Hematopoietic multipotent progenitor cell treated with erythropoietin and hydrocortisone succinate and interleukin-3 and kit ligand, for 8 days (in vitro differentiated cells): ENCODE results near the gene BFSP2.

Experiments used
- DNase-seq: peaks from one replicate; pipeline ENCODE4 v3.0.0-alpha.2; 2015

BFSP2 gene, protein sequence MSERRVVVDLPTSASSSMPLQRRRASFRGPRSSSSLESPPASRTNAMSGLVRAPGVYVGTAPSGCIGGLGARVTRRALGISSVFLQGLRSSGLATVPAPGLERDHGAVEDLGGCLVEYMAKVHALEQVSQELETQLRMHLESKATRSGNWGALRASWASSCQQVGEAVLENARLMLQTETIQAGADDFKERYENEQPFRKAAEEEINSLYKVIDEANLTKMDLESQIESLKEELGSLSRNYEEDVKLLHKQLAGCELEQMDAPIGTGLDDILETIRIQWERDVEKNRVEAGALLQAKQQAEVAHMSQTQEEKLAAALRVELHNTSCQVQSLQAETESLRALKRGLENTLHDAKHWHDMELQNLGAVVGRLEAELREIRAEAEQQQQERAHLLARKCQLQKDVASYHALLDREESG

DNA sequence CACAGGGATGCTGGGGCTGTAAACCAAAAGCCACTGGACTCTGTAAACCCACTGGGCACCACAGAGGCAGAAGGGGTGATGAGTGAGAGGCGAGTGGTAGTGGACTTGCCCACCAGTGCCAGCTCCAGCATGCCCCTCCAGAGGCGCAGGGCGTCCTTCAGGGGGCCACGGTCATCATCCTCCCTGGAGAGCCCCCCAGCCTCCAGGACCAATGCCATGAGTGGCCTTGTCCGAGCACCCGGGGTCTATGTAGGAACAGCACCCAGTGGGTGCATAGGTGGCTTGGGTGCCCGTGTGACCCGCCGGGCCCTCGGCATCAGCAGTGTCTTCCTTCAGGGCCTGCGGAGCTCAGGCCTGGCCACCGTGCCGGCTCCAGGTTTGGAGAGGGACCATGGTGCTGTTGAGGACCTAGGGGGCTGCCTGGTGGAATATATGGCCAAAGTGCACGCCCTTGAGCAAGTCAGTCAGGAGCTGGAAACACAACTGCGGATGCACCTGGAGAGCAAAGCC lies at the start of gene BFSP2:
Gene BFSP2, plus strand, starts transcription at position 51 of the 510 bp plus-strand sequence. Its CDS starts 28 bp downstream, at position 79.
- no peak for DNase-seq

DNA sequence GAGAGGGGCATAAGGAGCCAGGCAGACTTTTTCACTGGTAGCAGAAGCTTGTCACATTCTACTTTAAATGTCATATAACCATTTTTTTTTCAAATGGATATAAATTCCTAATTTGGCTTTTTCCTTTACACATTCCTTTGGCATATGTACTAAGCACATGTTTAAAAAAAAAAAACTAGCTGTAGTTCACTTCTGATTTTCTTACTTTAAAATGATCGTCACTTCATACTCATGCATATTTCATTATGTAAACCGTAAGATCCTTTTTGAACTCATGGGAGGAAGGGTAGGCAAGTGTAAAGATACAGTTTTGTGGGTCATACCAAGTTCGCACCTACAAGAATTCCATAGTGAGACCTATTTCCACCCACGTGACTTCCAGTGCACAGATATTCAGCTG lies 45.1 kb upstream of the BFSP2 start:
- DNase-seq: no peak

- no peak for DNase-seq
These were observed 39.4 kb upstream of the BFSP2 start for GRCh38 chr3:133360476-133360875.

GRCh38 chr3:133361011-133361410 lies 38.8 kb upstream of the BFSP2 start:
- no peak for DNase-seq

GRCh38 chr3:133361435-133361834 lies 38.4 kb upstream of the BFSP2 start:
- DNase-seq: no peak

DNA sequence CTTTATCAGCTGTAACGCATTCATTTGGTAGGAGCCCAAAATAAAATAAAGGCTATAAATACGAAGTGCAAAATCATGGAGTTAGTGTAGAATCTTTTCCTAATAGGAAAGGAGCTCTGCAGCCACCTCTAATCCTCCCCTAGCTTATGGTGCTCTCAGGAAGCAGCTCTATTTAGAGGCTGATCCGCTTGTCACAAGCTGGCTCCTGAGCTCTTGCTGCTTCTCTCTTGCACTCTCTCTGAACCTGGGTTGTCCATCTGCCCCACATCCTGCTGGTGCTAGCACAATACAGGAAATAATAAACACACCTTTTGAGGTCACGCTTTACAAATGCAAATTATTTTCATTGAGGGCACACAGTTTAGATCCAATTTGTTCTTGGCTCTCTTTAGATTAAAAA lies 37.3 kb upstream of the BFSP2 start:
- DNase-seq: no peak

GRCh38 chr3:133364704-133365103 lies 35.2 kb upstream of the BFSP2 start:
- no peak for DNase-seq

DNA sequence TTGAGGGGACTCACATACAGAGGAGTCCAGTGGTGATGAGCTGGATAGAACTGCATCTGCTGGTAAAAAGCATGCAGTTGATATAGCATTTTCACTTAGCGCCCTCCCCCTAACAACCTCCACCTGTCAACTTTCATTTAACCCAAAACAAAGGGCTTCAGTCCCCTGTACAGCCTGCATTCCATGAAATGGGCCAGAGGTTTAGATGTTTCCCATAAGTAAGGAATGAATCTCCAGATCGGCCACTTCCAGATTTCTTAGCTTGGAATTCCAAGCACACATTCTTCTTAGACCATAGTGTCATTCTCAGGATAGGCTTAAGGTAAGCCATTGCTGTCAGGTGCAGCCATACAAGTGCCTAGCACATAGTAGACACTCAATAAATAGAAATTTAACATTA lies 32.9 kb upstream of the BFSP2 start:
- no peak for DNase-seq

GRCh38 chr3:133367403-133367802 lies 32.5 kb upstream of the BFSP2 start:
- no peak for DNase-seq

DNA sequence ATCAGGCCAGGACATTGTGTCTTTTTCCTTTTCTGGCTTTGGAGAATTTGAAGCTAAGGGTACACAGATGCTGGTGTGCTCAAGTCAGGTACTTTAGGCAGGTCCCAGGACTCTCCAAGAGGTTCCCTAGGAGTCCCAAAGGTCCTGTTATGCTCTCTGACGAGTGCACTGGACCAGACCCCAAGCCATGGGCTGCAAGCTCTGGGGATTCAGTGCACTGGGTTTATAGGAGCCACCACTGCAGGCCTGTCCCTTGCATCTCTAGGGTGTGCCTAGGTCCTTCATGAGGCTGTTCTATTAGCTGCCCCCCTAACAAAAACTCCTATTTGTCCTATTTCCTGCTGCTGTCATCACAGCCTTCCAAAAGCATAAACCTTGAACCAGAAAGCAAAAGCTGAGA lies 31.9 kb upstream of the BFSP2 start:
- DNase-seq: no peak

DNA sequence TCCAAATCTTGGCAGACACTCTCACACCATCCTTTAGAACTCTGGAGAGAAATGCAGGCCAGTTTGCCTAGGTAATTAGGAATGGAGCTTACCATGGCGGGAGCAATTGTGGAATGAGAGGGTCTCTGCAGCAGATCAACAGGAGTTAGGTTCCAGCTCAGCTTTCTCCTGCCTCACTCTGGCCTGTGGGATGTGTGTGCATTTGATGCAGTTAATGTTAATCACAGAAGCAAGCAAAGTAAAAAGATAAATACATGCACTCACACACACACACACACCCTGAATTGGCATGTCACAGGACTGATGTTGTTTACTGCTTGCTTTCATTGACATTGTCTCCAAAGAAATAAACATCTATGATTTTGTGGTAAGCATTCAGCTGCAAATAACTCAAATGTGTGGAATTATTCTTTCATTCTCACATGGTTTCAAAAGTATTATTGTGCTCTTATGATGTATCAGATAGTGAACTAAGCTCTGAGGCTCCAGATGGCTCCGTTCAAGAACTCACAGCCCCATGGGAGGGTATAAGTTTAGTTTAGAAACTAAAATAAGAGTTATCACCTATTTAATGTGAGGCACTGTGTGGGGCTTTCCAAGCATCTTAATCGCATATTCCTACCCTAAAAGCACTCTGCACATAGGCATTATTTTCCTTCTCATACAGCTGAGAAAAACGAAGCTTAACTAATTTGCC lies 31.3 kb upstream of the BFSP2 start:
- DNase-seq: no peak

DNA sequence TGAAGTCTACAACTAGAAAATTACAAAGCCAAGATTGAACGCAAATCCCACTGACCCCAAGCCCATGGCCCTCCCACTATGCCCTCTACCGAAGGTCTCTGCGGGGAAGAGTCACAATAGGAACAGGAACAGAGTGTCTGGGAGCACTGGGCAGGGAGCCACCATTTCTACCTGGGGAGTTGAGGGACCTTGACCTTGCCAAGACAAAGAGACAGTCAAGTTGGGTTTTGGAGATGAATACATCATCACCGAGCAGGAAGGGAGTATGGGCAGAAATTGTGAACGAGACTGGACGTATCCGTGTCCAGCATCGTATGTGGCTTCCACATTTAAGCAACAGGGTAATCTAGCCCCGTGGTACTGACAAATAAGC lies 30.8 kb upstream of the BFSP2 start:
- no peak for DNase-seq

- DNase-seq: no peak
These were observed 28.7 kb upstream of the BFSP2 start for GRCh38 chr3:133371181-133371580.

DNA sequence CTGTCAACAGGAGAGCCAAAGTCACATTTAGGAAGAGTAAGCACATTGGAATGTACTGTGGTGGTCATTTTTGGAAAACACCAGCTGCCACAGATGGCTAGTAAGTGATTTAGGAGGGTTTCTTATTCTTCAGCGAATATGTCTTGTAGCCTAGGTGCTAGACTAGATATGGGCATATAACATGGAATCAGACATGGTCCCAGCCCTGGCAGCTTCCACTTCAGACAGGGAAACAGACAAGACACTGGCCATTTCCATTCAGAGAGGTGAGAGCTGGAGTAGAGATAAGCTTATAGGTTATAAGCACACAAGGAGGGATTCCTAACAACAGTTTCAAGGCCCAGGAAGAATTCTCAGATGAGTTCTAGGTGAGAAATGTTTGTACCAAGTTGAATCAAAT lies 28.2 kb upstream of the BFSP2 start:
- no peak for DNase-seq

DNA sequence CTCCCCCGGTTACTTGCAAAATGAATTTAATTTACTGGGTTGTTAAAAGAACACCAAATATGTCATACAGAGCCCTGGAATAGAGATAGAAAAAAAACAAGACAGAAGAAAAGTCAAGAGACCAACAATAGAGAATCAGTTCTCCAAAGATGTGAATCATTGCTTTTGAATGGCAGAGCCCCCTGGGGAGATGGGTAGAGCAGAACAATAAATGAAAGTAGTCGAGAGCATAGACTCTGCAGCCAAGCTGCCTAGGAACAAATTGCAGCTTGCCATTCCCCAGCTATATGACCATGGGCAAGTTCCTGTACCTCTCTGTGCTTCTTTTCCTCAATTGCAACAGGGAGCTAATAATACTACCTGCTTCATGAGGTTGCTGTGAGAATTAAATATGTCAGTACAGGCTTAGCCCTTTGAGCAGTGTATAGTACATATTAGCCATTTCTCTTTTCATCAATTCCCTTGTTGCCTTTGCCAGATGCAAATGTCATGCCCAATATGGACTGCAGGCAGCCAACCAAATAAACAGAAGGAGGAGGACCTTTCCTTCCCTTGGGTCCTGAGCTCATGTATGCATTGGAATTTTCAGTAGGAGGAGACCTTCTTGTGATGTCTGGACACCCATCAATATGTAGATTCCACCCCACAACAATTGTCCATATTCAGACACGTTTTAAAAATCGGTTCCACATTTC lies 25.0 kb upstream of the BFSP2 start:
- no peak for DNase-seq

- no peak for DNase-seq
These were observed 24.5 kb upstream of the BFSP2 start for GRCh38 chr3:133375403-133375745.

GRCh38 chr3:133376810-133377209 lies 23.0 kb upstream of the BFSP2 start:
- peak; percentile 5 for DNase-seq

DNA sequence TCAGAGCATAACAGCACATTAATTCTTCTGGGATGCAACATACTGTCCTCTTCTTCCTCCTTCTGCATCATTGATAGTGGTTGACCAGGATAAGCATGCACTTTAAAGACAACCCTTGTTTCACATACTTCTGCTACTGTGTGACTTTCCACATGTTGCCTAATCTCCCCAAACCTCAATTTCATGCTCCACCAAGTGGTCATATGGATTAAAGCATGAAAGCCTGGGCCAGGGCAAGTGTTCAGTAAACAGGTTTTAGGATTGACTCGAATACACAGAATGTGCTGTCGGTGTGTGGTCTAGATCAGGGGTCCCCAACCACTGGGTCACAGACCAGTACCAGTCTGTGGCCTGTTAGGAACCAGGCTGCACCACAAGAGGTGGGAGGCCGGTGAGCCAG lies 22.5 kb upstream of the BFSP2 start:
- peak; percentile 37 for DNase-seq

DNA sequence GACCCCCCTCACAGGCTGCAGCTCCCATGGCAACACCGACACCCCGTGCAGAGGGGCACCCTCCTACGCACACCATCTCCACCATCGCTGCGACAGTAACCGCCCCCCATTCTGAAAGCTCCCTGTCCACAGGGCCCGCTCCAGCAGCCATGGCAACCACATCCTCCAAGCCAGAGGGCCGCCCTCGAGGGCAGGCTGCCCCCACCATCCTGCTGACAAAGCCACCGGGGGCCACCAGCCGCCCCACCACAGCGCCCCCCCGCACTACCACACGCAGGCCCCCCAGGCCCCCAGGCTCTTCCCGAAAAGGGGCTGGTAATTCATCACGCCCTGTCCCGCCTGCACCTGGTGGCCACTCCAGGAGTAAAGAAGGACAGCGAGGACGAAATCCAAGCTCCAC lies 19.9 kb upstream of the BFSP2 start:
- DNase-seq: no peak

- DNase-seq: no peak
These were observed 19.2 kb upstream of the BFSP2 start for GRCh38 chr3:133380481-133381225.

GRCh38 chr3:133381346-133382109 lies 18.3 kb upstream of the BFSP2 start:
- DNase-seq: no peak

DNA sequence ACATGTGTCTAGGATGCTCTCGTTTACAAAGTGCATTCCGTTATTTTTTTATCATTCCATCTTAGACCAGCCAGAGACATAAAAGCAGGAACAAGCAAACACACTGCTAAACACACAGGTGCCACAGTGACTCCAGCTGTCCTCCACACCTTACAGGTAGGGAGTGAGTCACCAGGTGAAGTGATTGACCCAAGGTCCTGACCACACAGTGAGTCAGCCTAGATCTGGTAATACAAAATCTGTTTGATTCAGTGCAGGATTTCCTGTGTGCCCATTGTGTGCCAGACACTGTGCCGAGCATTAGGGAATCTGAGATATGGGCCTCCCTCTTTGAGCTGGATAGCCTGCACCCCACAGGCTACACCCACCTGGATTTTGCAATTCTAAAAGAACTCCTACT lies 16.7 kb upstream of the BFSP2 start:
- no peak for DNase-seq
